HAP-1 (cell line): ENCODE data around the gene ZNF132.
"Not testable (repeated sequence)": the region's sequence is repeated elsewhere in the genome, so short reads cannot be mapped to it uniquely, and the experiment has no call there.

ENCODE experiments used
- DNase-seq, 2 experiments: peaks; one replicate each; pipeline ENCODE4 v3.0.0-alpha.2; 2016 to 2020; ENCODE audit warnings: low spot score in 2 of 2
- H3K27me3 ChIP-seq: fragments of 250-450 bp; sonication (Bioruptor Pico); 2 replicates; pipeline ENCODE4 v1.5.1; 2020; ENCODE audit warnings: low read depth, mild to moderate bottlenecking, moderate library complexity
- H3K36me3 ChIP-seq: fragments of 250-450 bp; sonication (Bioruptor Pico); replicated peaks from 2 replicates; pipeline ENCODE4 v1.5.1; 2020; ENCODE audit warnings: mild to moderate bottlenecking
- H3K4me1 ChIP-seq: fragments of 250-450 bp; sonication (Bioruptor Pico); 2 replicates; pipeline ENCODE4 v1.5.1; 2020; ENCODE audit warnings: mild to moderate bottlenecking
- H3K4me3 ChIP-seq: fragments of 250-450 bp; sonication (Bioruptor Pico); 2 replicates; pipeline ENCODE4 v1.5.1; 2020; ENCODE audit warnings: mild to moderate bottlenecking, moderate library complexity
- H3K9me3 ChIP-seq: fragments of 250-450 bp; sonication (Bioruptor Pico); 2 replicates; pipeline ENCODE4 v1.5.1; 2020; ENCODE audit warnings: mild to moderate bottlenecking, moderate library complexity
- in situ Hi-C: fragments of 300-500 bp; cut with MboI; formaldehyde crosslinking; loops from 3 replicates; pipeline ENCODE4 v1.14.3; 2020; ENCODE audit warnings: low sequenced_read_pairs, inconsistent platforms, mixed read lengths

ZNF132 gene

GRCh38 chr19:58453743-58454142 lies 13.8 kb upstream of the ZNF132 start:
- Histone ChIP-seq H3K27me3 (no peaks in the 10 kb centered on the region), H3K9me3 (peaks cover 3% of the 10 kb centered on the region), H3K4me3 (no peak overlapping the region), H3K4me1 (peaks cover 3% of the 10 kb centered on the region; the same call in 1 of the 2 replicates), H3K36me3 (peaks cover 3% of the 10 kb centered on the region; the same call in 1 of the 2 replicates)
- DNase-seq = no peak
- in situ Hi-C loops = no loop called here

- H3K36me3 ChIP-seq = peaks cover 3% of the 10 kb centered on the region; the same call in 1 of the 2 replicates
- H3K4me1 ChIP-seq = peaks cover 3% of the 10 kb centered on the region; the same call in 1 of the 2 replicates
- DNase-seq = peak; percentile 96 to 98
- in situ Hi-C loops = no loop called here
- H3K27me3 ChIP-seq = no peaks in the 10 kb centered on the region
- peak within 1 kb of the TSS; percentile 81 for H3K4me3 ChIP-seq
- peaks cover 16% of the 10 kb centered on the region for H3K9me3 ChIP-seq
Measured at GRCh38 chr19:58451358-58452101, 11.6 kb upstream of the ZNF132 start, which contains the start of gene ZNF324B. Gene ZNF324B (plus strand): TSS chr19:58451622. CDS start chr19:58453702, 2,080 bp downstream.

DNA sequence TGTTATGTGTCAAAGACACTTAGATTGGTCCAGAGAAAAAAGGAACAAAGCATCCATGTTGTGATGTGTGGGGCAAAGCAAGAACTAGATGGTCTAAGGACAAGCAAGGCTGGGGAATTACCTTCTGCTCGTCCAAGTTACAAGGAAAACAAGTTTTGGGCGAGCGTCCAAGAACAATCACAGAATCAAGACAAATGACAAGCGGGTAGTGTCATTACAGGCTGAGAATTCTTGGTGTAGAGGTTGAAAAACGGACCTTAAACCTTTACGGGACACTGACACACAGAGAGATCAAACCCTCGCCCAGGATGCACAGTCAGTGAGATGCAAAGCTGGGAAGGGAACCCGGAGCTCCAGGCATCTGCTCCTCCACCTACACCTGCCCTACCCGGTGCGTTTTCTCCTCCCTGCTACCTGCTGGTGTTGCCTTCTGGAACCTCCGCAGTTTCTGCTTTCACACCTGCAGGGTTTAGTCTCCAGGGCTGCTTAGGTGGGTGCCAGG lies 11.0 kb upstream of the ZNF132 start:
- Histone ChIP-seq H3K4me3 (peak overlapping the region; percentile 81), H3K4me1 (peaks cover 3% of the 10 kb centered on the region; the same call in 1 of the 2 replicates), H3K9me3 (peaks cover 16% of the 10 kb centered on the region), H3K27me3 (no peaks in the 10 kb centered on the region), H3K36me3 (no peaks in the 10 kb centered on the region; the same call in 1 of the 2 replicates)
- in situ Hi-C loops = no loop called here
- DNase-seq = no peak

- H3K27me3 ChIP-seq, H3K4me3 ChIP-seq, H3K4me1 ChIP-seq, DNase-seq, H3K36me3 ChIP-seq, in situ Hi-C loops: not testable (repeated sequence)
- peaks cover 16% of the 10 kb centered on the region for H3K9me3 ChIP-seq
Measured at GRCh38 chr19:58449980-58450379, 10.0 kb upstream of the ZNF132 start.

DNA sequence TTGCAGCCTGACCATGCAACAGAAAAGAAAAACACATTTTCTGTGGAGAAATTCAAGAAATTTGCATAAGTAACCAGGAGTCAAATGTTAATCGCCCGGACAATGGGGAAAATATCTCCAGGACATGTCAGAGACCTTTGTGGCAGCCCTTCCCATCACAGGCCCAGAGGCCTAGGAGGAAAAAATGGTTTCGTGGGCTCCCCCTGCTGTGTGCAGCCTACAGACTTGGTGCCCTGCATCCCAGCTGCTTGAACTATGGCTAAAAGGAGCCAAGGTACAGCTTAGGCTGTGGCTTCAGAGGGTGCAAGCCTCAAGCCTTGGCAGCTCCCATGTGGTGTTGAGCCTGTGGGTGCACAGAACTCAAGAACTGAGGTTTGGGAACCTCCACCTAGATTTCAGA lies 8.9 kb upstream of the ZNF132 start:
- H3K9me3 ChIP-seq = peaks cover 16% of the 10 kb centered on the region
- H3K4me3 ChIP-seq, DNase-seq, in situ Hi-C loops, H3K36me3 ChIP-seq, H3K4me1 ChIP-seq, H3K27me3 ChIP-seq: not testable (repeated sequence)

- H3K9me3 ChIP-seq, H3K36me3 ChIP-seq, DNase-seq, H3K4me1 ChIP-seq, H3K4me3 ChIP-seq, H3K27me3 ChIP-seq, in situ Hi-C loops: not testable (repeated sequence)
Measured at GRCh38 chr19:58442986-58443385, 3.0 kb upstream of the ZNF132 start.

DNA sequence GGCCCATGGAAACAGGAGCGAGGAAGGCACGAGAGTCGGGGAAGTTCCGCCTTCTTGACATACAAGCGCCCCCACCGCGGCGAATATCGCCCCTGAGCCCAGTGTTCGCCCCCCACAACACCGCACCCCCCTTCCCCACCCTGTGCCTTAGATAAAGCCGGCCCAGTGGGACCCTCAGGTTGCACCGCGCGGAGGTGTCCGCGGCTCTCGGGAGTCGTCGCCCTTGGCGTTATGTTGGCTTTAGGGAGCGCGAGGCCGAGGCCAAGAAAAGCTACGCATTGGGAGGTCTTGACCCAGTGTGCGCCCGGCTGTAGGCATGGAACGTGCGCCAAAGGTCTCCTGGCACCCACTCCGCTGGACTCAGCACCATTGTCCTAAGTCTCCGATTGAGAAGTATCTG lies 603 bp upstream of the ZNF132 start:
- in situ Hi-C loops = no loop called here

DNA sequence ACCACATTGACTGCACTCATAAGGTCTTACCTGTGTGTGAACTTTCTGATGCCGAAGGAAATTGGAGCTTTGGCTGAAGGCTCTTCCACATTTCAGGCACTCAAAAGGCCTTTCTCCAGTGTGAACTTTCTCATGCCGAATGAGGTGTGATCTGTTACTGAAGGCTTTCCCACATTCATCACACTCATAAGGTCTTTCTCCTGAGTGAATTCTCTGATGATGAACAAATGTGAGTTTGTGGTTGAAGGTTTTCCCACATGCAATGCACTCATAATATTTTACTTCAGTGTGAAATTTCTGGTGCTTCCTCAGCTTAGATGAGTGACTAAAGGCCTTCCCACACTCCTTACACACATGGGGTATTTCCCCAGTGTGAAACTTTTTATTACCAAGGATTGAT lies 5.7 kb downstream of the ZNF132 start:
- in situ Hi-C loops = no loop called here
- no peaks in the 10 kb centered on the region for H3K36me3 ChIP-seq
- H3K4me3 ChIP-seq = no peak overlapping the region

More for the DNA sequence above, 603 bp upstream of the ZNF132 start:
- Histone ChIP-seq H3K4me1 (no peaks in the 10 kb centered on the region), H3K27me3 (no peaks in the 10 kb centered on the region), H3K9me3 (peaks cover 2% of the 10 kb centered on the region; the same call in 1 of the 2 replicates), H3K36me3 (no peaks in the 10 kb centered on the region), H3K4me3 (no peak overlapping the region)
- no peak for DNase-seq

GRCh38 chr19:58429745-58430144 lies 10.2 kb downstream of the ZNF132 start:
- no peaks in the 10 kb centered on the region for H3K36me3 ChIP-seq
- H3K27me3 ChIP-seq = no peaks in the 10 kb centered on the region
- H3K4me1 ChIP-seq = no peaks in the 10 kb centered on the region
- H3K9me3 ChIP-seq = peaks cover 12% of the 10 kb centered on the region
- H3K4me3 ChIP-seq = no peak overlapping the region
- in situ Hi-C loops = no loop called here
- no peak for DNase-seq

More for the DNA sequence above, 5.7 kb downstream of the ZNF132 start:
- DNase-seq = no peak
- Histone ChIP-seq H3K27me3 (no peaks in the 10 kb centered on the region), H3K9me3 (peaks cover 12% of the 10 kb centered on the region), H3K4me1 (no peaks in the 10 kb centered on the region)

DNA sequence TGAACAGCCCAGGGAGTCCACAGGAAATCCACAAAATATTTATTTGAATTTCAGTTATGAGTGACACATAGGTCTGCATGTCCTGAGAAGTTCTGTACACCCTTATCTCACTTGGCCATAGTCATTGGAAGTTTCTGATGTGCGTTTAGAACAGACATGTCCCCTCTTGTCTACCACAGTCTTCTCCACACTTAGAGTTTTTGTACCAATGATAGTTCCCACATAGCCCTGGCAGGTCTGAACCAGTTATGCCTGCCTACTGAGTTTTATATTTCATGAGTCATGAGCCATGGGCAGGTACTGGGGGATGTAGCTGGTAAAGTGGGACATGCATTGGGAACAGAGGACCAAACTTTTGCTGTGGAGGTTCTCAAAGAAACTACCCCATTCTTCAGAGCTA lies 11.3 kb downstream of the ZNF132 start:
- DNase-seq = no peak
- in situ Hi-C loops = no loop called here
- H3K36me3 ChIP-seq = no peaks in the 10 kb centered on the region

DNA sequence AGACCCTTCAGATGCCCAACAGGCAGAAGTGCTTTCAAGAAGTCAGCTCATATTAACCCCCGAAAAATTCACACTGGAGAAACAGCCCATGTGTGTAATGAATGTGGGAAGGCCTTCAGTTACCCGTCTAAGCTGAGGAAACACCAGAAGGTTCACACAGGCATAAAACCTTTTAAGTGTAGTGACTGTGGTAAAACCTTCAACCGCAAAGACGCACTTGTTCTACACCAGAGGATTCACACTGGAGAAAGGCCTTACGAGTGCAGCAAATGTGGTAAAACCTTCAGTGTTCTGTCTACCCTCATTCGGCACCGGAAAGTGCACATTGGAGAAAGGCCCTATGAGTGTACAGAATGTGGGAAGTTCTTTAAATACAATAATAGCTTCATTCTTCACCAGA lies 22.9 kb downstream of the ZNF132 start:
- no peaks in the 10 kb centered on the region for H3K9me3 ChIP-seq
- no peaks in the 10 kb centered on the region for H3K4me1 ChIP-seq
- H3K4me3 ChIP-seq = no peak overlapping the region
- H3K27me3 ChIP-seq = no peaks in the 10 kb centered on the region
- peaks cover 51% of the 10 kb centered on the region for H3K36me3 ChIP-seq
- no peak for DNase-seq
- in situ Hi-C loops = no loop called here

More for the DNA sequence above, 11.3 kb downstream of the ZNF132 start:
- H3K4me1 ChIP-seq = no peaks in the 10 kb centered on the region
- peaks cover 8% of the 10 kb centered on the region for H3K9me3 ChIP-seq
- no peak overlapping the region for H3K4me3 ChIP-seq
- H3K27me3 ChIP-seq = no peaks in the 10 kb centered on the region

DNA sequence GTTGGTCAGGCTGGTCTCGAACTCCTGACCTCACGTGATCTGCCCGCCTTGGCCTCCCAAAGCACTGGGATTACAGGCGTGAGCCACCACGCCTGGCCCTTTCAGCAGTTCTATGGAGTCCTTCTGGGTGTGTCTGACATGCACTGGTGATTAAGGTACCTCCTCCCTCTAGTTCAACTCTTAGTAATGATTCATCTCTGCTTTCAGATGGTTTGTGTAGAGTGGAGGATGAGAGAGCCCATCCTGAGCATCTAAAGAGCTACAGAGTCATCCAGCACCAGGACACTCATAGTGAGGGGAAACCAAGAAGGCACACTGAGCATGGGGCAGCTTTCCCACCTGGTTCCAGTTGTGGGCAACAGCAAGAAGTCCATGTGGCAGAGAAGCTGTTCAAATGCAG lies 23.3 kb downstream of the ZNF132 start:
- Histone ChIP-seq H3K36me3 (peaks cover 51% of the 10 kb centered on the region), H3K27me3 (no peaks in the 10 kb centered on the region), H3K9me3 (no peaks in the 10 kb centered on the region), H3K4me3 (no peak overlapping the region), H3K4me1 (no peaks in the 10 kb centered on the region)
- in situ Hi-C loops = no loop called here
- no peak for DNase-seq

DNA sequence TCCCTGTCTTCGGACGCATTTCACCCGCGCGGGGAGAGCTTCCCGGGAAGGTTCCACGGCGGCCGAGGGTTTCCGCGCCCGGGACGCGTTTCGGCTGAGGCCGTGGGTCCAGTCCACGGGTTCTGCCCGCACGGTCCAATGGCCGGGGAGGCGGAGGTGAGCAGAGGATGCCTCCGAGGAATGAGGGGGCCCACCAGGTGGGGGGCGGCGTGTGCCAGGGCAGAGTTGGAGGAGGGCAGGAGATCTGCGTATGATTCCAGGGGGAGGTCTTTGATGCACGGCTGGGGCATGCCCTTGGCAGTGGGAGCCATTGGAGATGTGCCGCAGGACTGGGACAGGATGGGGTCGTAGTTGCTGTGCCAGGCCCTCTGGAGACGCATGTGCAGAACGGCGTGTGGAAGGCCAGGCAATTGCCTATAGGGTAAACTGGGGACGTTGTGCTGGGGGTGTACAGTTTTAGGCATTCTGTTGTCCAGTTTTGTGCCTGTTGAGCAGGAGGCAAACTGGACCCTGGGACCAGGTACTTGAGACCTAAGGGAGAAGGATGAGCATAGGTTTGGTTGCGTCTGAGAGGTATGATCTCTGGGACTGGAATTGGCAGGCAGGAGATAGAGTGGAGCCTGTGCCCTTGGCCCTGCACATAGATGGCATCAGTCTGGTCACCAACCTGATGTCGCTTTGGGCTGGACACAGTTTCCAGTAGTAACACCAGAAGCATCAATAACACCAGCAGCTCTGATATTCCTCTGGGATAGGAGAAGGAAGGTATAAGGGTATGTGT lies 30.8 kb downstream of the ZNF132 start:
- peak overlapping the region; percentile 97 for H3K4me3 ChIP-seq
- H3K4me1 ChIP-seq = peaks cover 9% of the 10 kb centered on the region
- DNase-seq = peak in 1 of 2 experiments; percentile 63
- no peaks in the 10 kb centered on the region for H3K9me3 ChIP-seq
- H3K27me3 ChIP-seq = no peaks in the 10 kb centered on the region
- in situ Hi-C loops = no loop called here
- H3K36me3 ChIP-seq = peaks cover 8% of the 10 kb centered on the region
